Activated naive CD8-positive, alpha-beta T cell treated with anti-CD3 and anti-CD28 coated beads, Interleukin-2, amount 50 U/mL, for 24 hours (primary cell): ENCODE results near the gene IL17REL.
"Not testable (repeated sequence)": the region's sequence is repeated elsewhere in the genome, so short reads cannot be mapped to it uniquely, and the experiment has no call there.

ENCODE experiments used
- ATAC-seq: fragments of 150-1000 bp; cut with Tn5 transposase; one replicate; pipeline ENCODE4 v1.10.0; 2021
- DNase-seq: peaks from one replicate; pipeline ENCODE4 v3.0.0; 2021
- H3K27ac Mint-ChIP-seq: one replicate; pipeline ENCODE4 v1.8.0; 2021; ENCODE audit warnings: mild to moderate bottlenecking, mixed read lengths
- H3K27me3 Mint-ChIP-seq: one replicate; pipeline ENCODE4 v1.8.0; 2021; ENCODE audit warnings: mixed read lengths
- H3K36me3 Mint-ChIP-seq: one replicate; pipeline ENCODE4 v1.8.0; 2021; ENCODE audit warnings: low read depth, mixed read lengths
- H3K4me1 Mint-ChIP-seq: one replicate; pipeline ENCODE4 v1.8.0; 2021; ENCODE audit warnings: mixed read lengths
- H3K4me3 Mint-ChIP-seq: one replicate; pipeline ENCODE4 v1.8.0; 2021; ENCODE audit warnings: mild to moderate bottlenecking, moderate library complexity, mixed read lengths
- H3K9me3 Mint-ChIP-seq: one replicate; pipeline ENCODE4 v1.8.0; 2021; ENCODE audit warnings: mixed read lengths

Gene IL17REL

GRCh38 chr22:49951000-49951677 lies 61.4 kb downstream of the IL17REL start:
- no peak for DNase-seq
- ATAC-seq: no peak
- no peaks in the 10 kb centered on the region for H3K9me3 Mint-ChIP-seq
- no peak overlapping the region for H3K4me3 Mint-ChIP-seq
- no peaks in the 10 kb centered on the region for H3K36me3 Mint-ChIP-seq
- H3K27ac Mint-ChIP-seq: no peak overlapping the region
- H3K27me3 Mint-ChIP-seq: no peaks in the 10 kb centered on the region
- peaks cover 3% of the 10 kb centered on the region for H3K4me1 Mint-ChIP-seq

- Mint-ChIP-seq H3K9me3 (no peaks in the 10 kb centered on the region), H3K4me3 (no peak overlapping the region), H3K27me3 (no peaks in the 10 kb centered on the region), H3K27ac (no peak overlapping the region), H3K36me3 (no peaks in the 10 kb centered on the region), H3K4me1 (peaks cover 7% of the 10 kb centered on the region)
- ATAC-seq (no peak), DNase-seq (no peak)
Observed at GRCh38 chr22:49950396-49950994, 62.1 kb downstream of the IL17REL start.

- Mint-ChIP-seq H3K4me1 (peaks cover 10% of the 10 kb centered on the region), H3K27me3 (no peaks in the 10 kb centered on the region), H3K4me3 (no peak overlapping the region), H3K9me3 (no peaks in the 10 kb centered on the region), H3K27ac (no peak overlapping the region), H3K36me3 (no peaks in the 10 kb centered on the region)
- DNase-seq (no peak), ATAC-seq (no peak)
Observed at GRCh38 chr22:49949914-49950292, 62.7 kb downstream of the IL17REL start.

- Mint-ChIP-seq H3K9me3 (no peaks in the 10 kb centered on the region), H3K36me3 (no peaks in the 10 kb centered on the region), H3K4me3 (no peak overlapping the region), H3K27me3 (no peaks in the 10 kb centered on the region), H3K27ac (no peak overlapping the region), H3K4me1 (peaks cover 10% of the 10 kb centered on the region)
- DNase-seq: no peak
- no peak for ATAC-seq
Observed at GRCh38 chr22:49948958-49949913, 63.3 kb downstream of the IL17REL start.

GRCh38 chr22:49948116-49948957 lies 64.2 kb downstream of the IL17REL start:
- ATAC-seq (no peak), DNase-seq (no peak)
- Mint-ChIP-seq H3K27me3 (no peaks in the 10 kb centered on the region), H3K9me3 (no peaks in the 10 kb centered on the region), H3K27ac (no peak overlapping the region), H3K4me1 (peaks cover 10% of the 10 kb centered on the region), H3K36me3 (no peaks in the 10 kb centered on the region), H3K4me3 (no peak overlapping the region)

GRCh38 chr22:49947296-49947622 lies 65.3 kb downstream of the IL17REL start:
- Mint-ChIP-seq H3K4me1 (peaks cover 10% of the 10 kb centered on the region), H3K9me3 (no peaks in the 10 kb centered on the region), H3K4me3 (no peak overlapping the region), H3K27ac (no peak overlapping the region), H3K36me3 (no peaks in the 10 kb centered on the region), H3K27me3 (no peaks in the 10 kb centered on the region)
- DNase-seq (no peak), ATAC-seq (no peak)

GRCh38 chr22:49946612-49947295 lies 65.8 kb downstream of the IL17REL start:
- Mint-ChIP-seq H3K4me3 (no peak overlapping the region), H3K9me3 (no peaks in the 10 kb centered on the region), H3K36me3 (no peaks in the 10 kb centered on the region), H3K27me3 (no peaks in the 10 kb centered on the region), H3K4me1 (peaks cover 10% of the 10 kb centered on the region), H3K27ac (no peak overlapping the region)
- DNase-seq (no peak), ATAC-seq (no peak)

GRCh38 chr22:49945042-49945794 lies 67.3 kb downstream of the IL17REL start:
- not testable (repeated sequence) for H3K9me3 Mint-ChIP-seq, ATAC-seq
- peak; percentile 45 for DNase-seq

More at GRCh38 chr22:49945042-49945794, 67.3 kb downstream of the IL17REL start:
- H3K36me3 Mint-ChIP-seq, H3K27me3 Mint-ChIP-seq, H3K4me1 Mint-ChIP-seq, H3K27ac Mint-ChIP-seq, H3K4me3 Mint-ChIP-seq: not testable (repeated sequence)
